Measurements from ENCODE around the gene WFDC12.

WFDC12 gene

DNA sequence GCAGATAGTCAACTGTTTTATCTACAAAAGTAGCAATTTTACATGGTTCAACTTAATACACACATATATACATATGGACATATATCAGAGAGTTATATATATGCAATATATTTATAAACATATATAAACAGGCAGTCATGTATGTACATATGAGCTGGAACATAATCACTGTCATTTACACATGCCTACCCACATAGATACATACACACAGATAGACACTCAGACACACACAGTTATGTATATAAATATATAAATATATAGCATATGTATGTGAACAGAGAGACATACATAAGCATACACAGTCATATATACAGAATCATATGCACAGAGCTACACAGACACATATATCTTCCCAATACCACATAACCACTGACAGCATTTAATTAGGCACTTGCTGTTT, 11.5 kb downstream of the WFDC12 start:
- no peak for TF ChIP-seq CTCF (IDR thresholded peaks at IDR 0.05)

DNA sequence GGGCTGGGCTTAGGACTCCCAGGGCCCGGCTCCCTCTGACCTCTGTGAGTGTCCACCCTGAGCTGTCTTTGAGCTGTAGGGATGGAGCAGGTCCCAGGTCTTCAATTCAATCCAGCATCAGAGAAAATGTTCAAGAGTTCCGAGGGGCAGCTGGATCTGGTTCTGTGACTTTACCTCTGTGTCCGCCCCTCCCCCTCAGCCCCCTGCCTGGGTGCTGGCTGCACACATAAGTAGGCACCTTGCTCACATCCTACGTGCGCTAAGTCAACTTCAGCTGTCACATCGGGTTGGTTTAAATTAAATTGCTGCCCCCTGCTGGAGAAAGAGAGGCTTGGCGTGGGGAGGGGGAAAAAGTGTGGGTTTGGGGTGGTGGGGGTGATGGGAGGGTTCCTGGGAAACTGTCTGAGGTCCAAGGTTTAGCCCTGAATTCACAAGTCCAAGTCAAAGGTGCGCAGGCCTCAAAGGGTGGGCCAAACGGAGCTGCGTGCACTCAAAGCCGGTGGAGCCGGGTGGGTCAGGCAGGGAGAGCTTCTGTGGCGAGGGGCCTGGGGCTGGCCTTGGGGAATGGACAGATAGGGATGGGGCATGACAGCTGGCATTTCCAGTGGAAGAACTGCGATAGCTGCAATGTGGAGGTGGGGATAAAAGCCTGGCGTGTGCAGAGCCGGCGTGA, 12.3 kb downstream of the WFDC12 start:
- peak; percentile 77 for TF ChIP-seq CTCF (IDR thresholded peaks at IDR 0.05)

- no peak for TF ChIP-seq CTCF (IDR thresholded peaks at IDR 0.05)
These were observed 13.0 kb downstream of the WFDC12 start for GRCh38 chr20:45111285-45111684.

- no peak for TF ChIP-seq CTCF (IDR thresholded peaks at IDR 0.05)
These were observed 14.0 kb downstream of the WFDC12 start for GRCh38 chr20:45110301-45110700.

DNA sequence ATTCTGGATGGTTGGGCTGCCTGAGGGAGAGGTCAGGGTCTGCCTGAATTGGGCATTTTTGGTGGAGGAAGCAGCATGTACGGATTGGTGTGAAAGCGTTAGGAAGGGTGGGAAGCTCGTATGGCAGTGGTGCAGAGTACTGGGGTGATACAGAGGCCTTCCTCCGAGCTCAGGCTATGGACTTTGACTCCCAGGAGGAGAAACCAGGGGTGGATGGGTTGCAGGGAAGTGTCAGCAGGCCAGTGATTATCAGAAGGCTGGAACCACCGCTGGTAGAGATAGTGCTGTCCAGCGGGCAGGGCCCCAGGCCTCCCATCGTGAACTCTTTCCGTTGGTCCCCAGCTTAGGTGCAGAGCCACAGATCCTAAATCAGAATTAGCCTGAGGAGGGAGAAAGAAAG, 14.6 kb downstream of the WFDC12 start:
- TF ChIP-seq CTCF (IDR thresholded peaks at IDR 0.05) = no peak

DNA sequence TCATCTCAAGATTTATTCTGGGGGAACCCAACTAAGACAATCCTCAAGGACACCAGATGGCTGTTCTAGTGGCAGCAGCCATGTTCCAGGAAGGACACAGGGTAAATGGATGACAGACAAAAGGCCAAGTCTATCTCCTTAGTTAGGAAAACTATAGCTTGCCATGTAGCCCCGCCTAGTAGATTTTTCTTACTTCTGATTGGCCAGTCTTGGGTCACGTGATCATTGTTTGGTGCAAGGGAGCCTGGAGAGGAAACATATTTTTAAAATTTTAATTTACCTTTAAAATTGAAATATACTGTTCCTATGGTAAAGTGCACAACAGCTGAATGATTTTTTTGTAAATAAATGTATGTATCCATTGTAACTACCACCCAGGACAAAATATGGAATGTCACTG, 18.9 kb downstream of the WFDC12 start:
- TF ChIP-seq CTCF (IDR thresholded peaks at IDR 0.05) = no peak

- TF ChIP-seq CTCF (IDR thresholded peaks at IDR 0.05) = no peak
These were observed 19.5 kb downstream of the WFDC12 start for GRCh38 chr20:45104786-45105185.

- no peak for TF ChIP-seq CTCF (IDR thresholded peaks at IDR 0.05)
These were observed 21.2 kb downstream of the WFDC12 start for GRCh38 chr20:45103072-45103471.
